GM12878 (cell line): ENCODE results near the gene HSD17B14. TPM values are rescaled to one million over a fixed set of nuclear protein-coding genes. Genes with fewer than 3 reads are reported as not detected.
A peak's percentile ranks its signal among the peaks of the same experiment; 100 is the strongest.

Experiments used
- E2F4 ChIP-seq: IDR thresholded peaks from 2 replicates; pipeline ENCODE4 v1.6.1; 2012; ENCODE audit warnings: low read depth, low read length, improper control_type of control experiment
- ETV6 ChIP-seq, 2 experiments: fragments of 450-650 bp in 1 of 2; IDR thresholded peaks in 1 of 2; conservative IDR thresholded peaks in 1 of 2; 2 replicates each; pipeline ENCODE4 v1.6.1; 2014; ENCODE audit warnings: antibody characterized with exemption in 1 of 2, borderline replicate concordance in 1 of 2, low read depth in 1 of 2, mild to moderate bottlenecking in 1 of 2, moderate library complexity in 1 of 2
- IRF3 ChIP-seq: fragments of 450-650 bp; IDR thresholded peaks from 2 replicates; pipeline ENCODE4 v1.6.1; 2014; ENCODE audit warnings: mild to moderate bottlenecking
- NKRF ChIP-seq: fragments of 450-650 bp; conservative IDR thresholded peaks from 2 replicates; pipeline ENCODE4 v1.6.1; 2017; ENCODE audit warnings: mild to moderate bottlenecking, moderate library complexity
- NR2C1 ChIP-seq: fragments of 450-650 bp; IDR thresholded peaks from 2 replicates; pipeline ENCODE4 v1.6.1; 2017; ENCODE audit warnings: antibody characterized with exemption, mild to moderate bottlenecking, moderate library complexity
- NR2C2 ChIP-seq: IDR thresholded peaks from 2 replicates; pipeline ENCODE4 v1.6.1; 2011; ENCODE audit warnings: borderline replicate concordance, low read depth; ENCODE audit not compliant: control insufficient read depth, insufficient read length
- NRF1 ChIP-seq: conservative IDR thresholded peaks from 2 replicates; pipeline ENCODE4 v1.6.1; 2011; ENCODE audit warnings: mild to moderate bottlenecking, low read depth, low read length, improper control_type of control experiment
- SMC3 ChIP-seq: IDR thresholded peaks from 2 replicates; pipeline ENCODE4 v1.6.1; 2011; ENCODE audit warnings: low read length, improper control_type of control experiment, borderline replicate concordance
- STAT3 ChIP-seq: IDR thresholded peaks from 2 replicates; pipeline ENCODE4 v1.6.1; 2011; ENCODE audit warnings: low read depth, low read length, improper control_type of control experiment
- YY1 ChIP-seq: IDR thresholded peaks from 2 replicates; pipeline ENCODE4 v1.6.1; 2011; ENCODE audit warnings: low read depth, mild to moderate bottlenecking, low read length
- ZZZ3 ChIP-seq: IDR thresholded peaks from 2 replicates; pipeline ENCODE4 v1.6.1; 2011; ENCODE audit warnings: low read depth; ENCODE audit not compliant: control insufficient read depth, insufficient read length
- polyA plus RNA-seq, 11 experiments: library from polyadenylated mRNA; depleted of rRNA in 4 of 11; unstranded in 6 of 11; stranded (reverse) in 5 of 11; fragments of >200 nt; fragmentation: Nextera tagmentation in 4 of 11; fragmentation: Illumina TruSeq in 1 of 11; extraction: Ambion mirVana in 4 of 11; extraction: Trizol in 1 of 11; gene quantifications; 1 replicate in 1 of 11; 2 replicates in 10 of 11; pipeline versions ENCODE4 v1.2.1 to v1.2.3, GENCODE V29; 2011 to 2016; ENCODE audit warnings: inconsistent platforms in 2 of 11, missing spikeins in 2 of 11, low read depth in 1 of 11
- total RNA-seq, 4 experiments: library from RNA; depleted of rRNA in 3 of 4; stranded (reverse); fragments of >200 nt in 3 of 4; fragmentation: Illumina TruSeq in 1 of 4; extraction: Trizol in 1 of 4; gene quantifications; 2 replicates each; pipeline versions ENCODE4 v1.2.1 to v1.2.3, GENCODE V29; 2013 to 2021
- TF ChIP-seq, protein P1 (sequence below): fragments of 150-350 bp; IDR thresholded peaks from 2 replicates; pipeline ENCODE4 v1.6.1; 2014; ENCODE audit warnings: mild to moderate bottlenecking, low read depth, low read length
- TF ChIP-seq, protein P2 (sequence below): fragments of 450-650 bp; IDR thresholded peaks from 2 replicates; pipeline ENCODE4 v1.6.1; 2017; ENCODE audit warnings: mild to moderate bottlenecking, low read depth, inconsistent platforms; ENCODE audit not compliant: poor library complexity, severe bottlenecking
- TF ChIP-seq, protein P3 (sequence below): IDR thresholded peaks from 2 replicates; pipeline ENCODE4 v1.6.1; 2012; ENCODE audit warnings: mild to moderate bottlenecking, low read depth, low read length
- TF ChIP-seq, protein P4 (sequence below): IDR thresholded peaks from 2 replicates; pipeline ENCODE4 v1.6.1; 2012; ENCODE audit warnings: low read length, inconsistent platforms

The HSD17B14 gene
- total and polyA plus RNA-seq, 10 of the 15 experiments (the other 5 are each of a cell fraction or from before 2014, with no cell fraction given): 0.21 to 4.1 (median 0.61) TPM

GRCh38 chr19:48872182-48872883 lies 36.0 kb upstream of the HSD17B14 start, which contains the start of gene PPP1R15A (continued):
- no peak for TF ChIP-seq SMC3
- no peak for TF ChIP-seq ETV6 (conservative IDR thresholded peaks at IDR 0.05 in 1 of 2, IDR thresholded peaks at IDR 0.05 in 1 of 2; ENCODE audit: borderline replicate concordance in 1 of 2, low read depth in 1 of 2)
- no peak for TF ChIP-seq E2F4
- no peak for TF ChIP-seq NR2C1
- no peak for TF ChIP-seq NR2C2
- peak; percentile 92 for TF ChIP-seq YY1
- TF ChIP-seq, protein P1, sequence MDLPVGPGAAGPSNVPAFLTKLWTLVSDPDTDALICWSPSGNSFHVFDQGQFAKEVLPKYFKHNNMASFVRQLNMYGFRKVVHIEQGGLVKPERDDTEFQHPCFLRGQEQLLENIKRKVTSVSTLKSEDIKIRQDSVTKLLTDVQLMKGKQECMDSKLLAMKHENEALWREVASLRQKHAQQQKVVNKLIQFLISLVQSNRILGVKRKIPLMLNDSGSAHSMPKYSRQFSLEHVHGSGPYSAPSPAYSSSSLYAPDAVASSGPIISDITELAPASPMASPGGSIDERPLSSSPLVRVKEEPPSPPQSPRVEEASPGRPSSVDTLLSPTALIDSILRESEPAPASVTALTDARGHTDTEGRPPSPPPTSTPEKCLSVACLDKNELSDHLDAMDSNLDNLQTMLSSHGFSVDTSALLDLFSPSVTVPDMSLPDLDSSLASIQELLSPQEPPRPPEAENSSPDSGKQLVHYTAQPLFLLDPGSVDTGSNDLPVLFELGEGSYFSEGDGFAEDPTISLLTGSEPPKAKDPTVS: no peak
- peak; percentile 89 for TF ChIP-seq NKRF
- TF ChIP-seq, protein P2, sequence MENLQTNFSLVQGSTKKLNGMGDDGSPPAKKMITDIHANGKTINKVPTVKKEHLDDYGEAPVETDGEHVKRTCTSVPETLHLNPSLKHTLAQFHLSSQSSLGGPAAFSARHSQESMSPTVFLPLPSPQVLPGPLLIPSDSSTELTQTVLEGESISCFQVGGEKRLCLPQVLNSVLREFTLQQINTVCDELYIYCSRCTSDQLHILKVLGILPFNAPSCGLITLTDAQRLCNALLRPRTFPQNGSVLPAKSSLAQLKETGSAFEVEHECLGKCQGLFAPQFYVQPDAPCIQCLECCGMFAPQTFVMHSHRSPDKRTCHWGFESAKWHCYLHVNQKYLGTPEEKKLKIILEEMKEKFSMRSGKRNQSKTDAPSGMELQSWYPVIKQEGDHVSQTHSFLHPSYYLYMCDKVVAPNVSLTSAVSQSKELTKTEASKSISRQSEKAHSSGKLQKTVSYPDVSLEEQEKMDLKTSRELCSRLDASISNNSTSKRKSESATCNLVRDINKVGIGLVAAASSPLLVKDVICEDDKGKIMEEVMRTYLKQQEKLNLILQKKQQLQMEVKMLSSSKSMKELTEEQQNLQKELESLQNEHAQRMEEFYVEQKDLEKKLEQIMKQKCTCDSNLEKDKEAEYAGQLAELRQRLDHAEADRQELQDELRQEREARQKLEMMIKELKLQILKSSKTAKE: peak; percentile 10
- TF ChIP-seq, protein P3, sequence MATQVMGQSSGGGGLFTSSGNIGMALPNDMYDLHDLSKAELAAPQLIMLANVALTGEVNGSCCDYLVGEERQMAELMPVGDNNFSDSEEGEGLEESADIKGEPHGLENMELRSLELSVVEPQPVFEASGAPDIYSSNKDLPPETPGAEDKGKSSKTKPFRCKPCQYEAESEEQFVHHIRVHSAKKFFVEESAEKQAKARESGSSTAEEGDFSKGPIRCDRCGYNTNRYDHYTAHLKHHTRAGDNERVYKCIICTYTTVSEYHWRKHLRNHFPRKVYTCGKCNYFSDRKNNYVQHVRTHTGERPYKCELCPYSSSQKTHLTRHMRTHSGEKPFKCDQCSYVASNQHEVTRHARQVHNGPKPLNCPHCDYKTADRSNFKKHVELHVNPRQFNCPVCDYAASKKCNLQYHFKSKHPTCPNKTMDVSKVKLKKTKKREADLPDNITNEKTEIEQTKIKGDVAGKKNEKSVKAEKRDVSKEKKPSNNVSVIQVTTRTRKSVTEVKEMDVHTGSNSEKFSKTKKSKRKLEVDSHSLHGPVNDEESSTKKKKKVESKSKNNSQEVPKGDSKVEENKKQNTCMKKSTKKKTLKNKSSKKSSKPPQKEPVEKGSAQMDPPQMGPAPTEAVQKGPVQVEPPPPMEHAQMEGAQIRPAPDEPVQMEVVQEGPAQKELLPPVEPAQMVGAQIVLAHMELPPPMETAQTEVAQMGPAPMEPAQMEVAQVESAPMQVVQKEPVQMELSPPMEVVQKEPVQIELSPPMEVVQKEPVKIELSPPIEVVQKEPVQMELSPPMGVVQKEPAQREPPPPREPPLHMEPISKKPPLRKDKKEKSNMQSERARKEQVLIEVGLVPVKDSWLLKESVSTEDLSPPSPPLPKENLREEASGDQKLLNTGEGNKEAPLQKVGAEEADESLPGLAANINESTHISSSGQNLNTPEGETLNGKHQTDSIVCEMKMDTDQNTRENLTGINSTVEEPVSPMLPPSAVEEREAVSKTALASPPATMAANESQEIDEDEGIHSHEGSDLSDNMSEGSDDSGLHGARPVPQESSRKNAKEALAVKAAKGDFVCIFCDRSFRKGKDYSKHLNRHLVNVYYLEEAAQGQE: 0 out of 2 replicates have a peak, but pooled peaks have one; percentile 6
- TF ChIP-seq STAT3: no peak
- no peak for TF ChIP-seq NRF1
- TF ChIP-seq ZZZ3: no peak
- TF ChIP-seq, protein P4, sequence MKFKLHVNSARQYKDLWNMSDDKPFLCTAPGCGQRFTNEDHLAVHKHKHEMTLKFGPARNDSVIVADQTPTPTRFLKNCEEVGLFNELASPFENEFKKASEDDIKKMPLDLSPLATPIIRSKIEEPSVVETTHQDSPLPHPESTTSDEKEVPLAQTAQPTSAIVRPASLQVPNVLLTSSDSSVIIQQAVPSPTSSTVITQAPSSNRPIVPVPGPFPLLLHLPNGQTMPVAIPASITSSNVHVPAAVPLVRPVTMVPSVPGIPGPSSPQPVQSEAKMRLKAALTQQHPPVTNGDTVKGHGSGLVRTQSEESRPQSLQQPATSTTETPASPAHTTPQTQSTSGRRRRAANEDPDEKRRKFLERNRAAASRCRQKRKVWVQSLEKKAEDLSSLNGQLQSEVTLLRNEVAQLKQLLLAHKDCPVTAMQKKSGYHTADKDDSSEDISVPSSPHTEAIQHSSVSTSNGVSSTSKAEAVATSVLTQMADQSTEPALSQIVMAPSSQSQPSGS: no peak
- no peak for TF ChIP-seq IRF3
